RWPE1 (cell line): ENCODE data around the gene ANKRD63.
A peak's percentile ranks its signal among the peaks of the same experiment; 100 is the strongest.

Experiments
- CTCF ChIA-PET: fragments of 350-600 bp; sonication (Branson Sonifier 250); formaldehyde crosslinking; extraction: SDS; loops from one replicate; lab custom pipeline; 2021; lab: Yijun Ruan, JAX
- POLR2A ChIA-PET: fragments of 400-600 bp; formaldehyde crosslinking; extraction: SDS; loops from one replicate; lab custom pipeline; 2020; ENCODE audit warnings: antibody characterized with exemption; ENCODE audit not compliant: low non-redundant PET; lab: Yijun Ruan, JAX
- DNase-seq: peaks from one replicate; pipeline ENCODE4 v3.0.0; 2012; ENCODE audit warnings: low spot score
- H3K27ac ChIP-seq: fragments of 450-650 bp; 2 replicates; pipeline ENCODE4 v1.5.1; 2017
- TF ChIP-seq, protein P1 (sequence below): fragments of 450-650 bp; conservative IDR thresholded peaks from 2 replicates; pipeline ENCODE4 v1.5.1; 2017; ENCODE audit warnings: low read depth, mild to moderate bottlenecking

Gene ANKRD63

DNA sequence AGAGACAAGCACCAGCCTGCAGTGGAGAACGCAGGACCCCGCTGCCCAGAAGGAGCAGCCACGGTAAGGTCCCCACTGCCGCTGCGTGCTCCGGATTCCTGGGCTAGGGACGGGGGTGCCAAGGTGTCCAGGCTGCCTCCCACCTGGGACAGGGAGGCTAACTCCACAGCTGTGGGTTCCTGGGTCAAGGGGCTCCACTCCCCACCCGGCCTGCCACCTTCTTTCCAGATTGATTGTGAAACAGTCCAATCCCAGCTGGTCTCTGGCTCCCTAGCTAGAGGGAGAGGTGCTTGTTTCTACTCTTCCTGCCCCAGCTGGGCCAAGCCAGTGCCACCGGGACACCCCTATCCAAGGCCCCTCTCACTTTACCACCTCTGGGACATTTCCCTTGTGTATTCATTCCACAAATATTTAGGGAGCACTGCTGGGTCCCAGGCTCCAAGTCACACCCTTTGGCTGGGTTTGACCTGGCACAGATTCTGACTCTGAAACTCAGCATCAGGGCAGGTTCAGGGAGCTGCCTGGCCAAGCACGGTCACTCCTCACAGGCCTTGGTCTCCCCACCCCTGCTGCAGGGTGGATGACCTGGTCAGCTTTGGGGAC, 42.1 kb downstream of the ANKRD63 start:
- peak overlapping the region; percentile 100 for H3K27ac ChIP-seq
- CTCF ChIA-PET: interaction anchor here (0.6 to 5.8 kb wide), 5 partner anchors 17 to 100 kb away, joined by 3 to 50 read pairs (median 7); partner anchors contain the start of gene CCDC9B
- TF ChIP-seq, protein P1, sequence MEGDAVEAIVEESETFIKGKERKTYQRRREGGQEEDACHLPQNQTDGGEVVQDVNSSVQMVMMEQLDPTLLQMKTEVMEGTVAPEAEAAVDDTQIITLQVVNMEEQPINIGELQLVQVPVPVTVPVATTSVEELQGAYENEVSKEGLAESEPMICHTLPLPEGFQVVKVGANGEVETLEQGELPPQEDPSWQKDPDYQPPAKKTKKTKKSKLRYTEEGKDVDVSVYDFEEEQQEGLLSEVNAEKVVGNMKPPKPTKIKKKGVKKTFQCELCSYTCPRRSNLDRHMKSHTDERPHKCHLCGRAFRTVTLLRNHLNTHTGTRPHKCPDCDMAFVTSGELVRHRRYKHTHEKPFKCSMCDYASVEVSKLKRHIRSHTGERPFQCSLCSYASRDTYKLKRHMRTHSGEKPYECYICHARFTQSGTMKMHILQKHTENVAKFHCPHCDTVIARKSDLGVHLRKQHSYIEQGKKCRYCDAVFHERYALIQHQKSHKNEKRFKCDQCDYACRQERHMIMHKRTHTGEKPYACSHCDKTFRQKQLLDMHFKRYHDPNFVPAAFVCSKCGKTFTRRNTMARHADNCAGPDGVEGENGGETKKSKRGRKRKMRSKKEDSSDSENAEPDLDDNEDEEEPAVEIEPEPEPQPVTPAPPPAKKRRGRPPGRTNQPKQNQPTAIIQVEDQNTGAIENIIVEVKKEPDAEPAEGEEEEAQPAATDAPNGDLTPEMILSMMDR: no peak
- POLR2A ChIA-PET: interaction anchor here (0.5 to 1.0 kb wide), 3 partner anchors 8 to 329 kb away, joined by 3 to 9 read pairs (median 5); partner anchors contain the start of gene RPUSD2
- DNase-seq: peak; percentile 60

DNA sequence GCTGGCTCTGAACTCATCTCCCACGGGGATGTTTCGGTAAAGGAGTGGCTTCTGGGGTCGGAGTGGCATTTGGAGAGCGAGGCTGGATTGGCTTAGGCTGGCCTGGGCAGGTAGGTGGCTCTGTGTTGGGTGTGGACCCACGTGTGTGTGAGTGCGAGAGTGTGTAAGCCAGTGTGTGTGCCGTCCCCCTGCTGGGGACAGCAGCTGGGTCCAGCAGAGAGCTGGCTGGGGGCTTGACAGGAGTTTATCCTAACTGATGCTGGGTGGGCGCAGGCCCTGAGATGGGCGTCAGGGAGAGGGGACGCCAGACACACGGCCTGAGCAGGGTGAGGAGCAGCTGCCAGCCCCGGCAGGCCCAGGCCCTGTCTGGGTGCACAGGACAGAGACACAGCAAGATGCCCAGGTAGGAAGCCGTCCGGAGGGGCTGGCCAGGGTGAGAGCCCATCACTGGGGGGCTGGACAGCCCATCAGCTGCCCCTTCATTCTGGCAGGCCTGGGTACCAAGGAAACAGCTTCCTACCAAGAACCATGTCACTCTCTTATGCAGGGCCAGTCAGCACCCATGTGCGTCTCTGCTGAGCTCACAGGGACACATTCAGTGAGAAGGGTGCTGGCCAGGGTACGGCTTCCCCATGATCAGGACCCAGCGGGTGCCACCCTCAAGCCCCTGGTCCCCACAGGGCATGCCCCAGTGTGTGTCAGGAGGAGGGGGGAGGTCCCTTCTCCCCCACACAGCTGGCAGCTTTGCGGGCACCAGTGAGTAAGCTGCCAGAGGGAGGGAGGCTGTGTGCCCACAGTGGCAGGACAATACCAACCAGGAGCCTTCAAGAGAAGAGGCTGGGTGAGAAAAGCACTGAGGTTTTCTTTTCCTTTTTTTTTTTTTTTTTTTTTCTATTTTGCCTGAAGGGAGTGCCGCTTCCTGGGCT, 42.9 kb downstream of the ANKRD63 start:
- H3K27ac ChIP-seq: peak overlapping the region; percentile 100
- POLR2A ChIA-PET: interaction anchor here (0.6 to 0.7 kb wide), 2 partner anchors 78 to 329 kb away, joined by 3 to 9 read pairs; partner anchors contain the start of gene RPUSD2
- TF ChIP-seq, protein P1: no peak
- CTCF ChIA-PET: interaction anchor here (0.6 to 5.8 kb wide), 7 partner anchors 15 to 400 kb away, joined by 3 to 50 read pairs (median 6); partner anchors contain the start of gene CCDC9B
- peak; percentile 79 for DNase-seq

DNA sequence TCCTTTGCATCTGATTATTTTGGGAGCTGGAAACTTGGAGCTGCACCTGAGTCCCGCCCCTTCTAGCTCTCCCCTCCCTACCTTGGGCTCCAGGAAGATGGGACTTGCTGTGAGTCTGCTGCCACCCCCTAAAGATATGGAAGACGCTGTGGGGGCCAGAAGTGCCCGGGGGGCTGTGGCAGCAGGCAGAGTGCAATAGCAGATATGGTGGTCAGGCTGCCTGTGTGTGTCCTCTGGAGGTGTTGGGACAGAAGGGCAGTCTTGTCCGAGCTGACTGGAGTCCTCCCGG, 43.5 kb downstream of the ANKRD63 start:
- ChIA-PET CTCF (interaction anchor here (0.6 to 5.8 kb wide), 6 partner anchors 16 to 400 kb away, joined by 3 to 50 read pairs (median 7); no protein-coding TSS in a partner anchor), POLR2A (no interaction called here)
- DNase-seq: no peak
- TF ChIP-seq, protein P1: no peak
- peak overlapping the region; percentile 100 for H3K27ac ChIP-seq

DNA sequence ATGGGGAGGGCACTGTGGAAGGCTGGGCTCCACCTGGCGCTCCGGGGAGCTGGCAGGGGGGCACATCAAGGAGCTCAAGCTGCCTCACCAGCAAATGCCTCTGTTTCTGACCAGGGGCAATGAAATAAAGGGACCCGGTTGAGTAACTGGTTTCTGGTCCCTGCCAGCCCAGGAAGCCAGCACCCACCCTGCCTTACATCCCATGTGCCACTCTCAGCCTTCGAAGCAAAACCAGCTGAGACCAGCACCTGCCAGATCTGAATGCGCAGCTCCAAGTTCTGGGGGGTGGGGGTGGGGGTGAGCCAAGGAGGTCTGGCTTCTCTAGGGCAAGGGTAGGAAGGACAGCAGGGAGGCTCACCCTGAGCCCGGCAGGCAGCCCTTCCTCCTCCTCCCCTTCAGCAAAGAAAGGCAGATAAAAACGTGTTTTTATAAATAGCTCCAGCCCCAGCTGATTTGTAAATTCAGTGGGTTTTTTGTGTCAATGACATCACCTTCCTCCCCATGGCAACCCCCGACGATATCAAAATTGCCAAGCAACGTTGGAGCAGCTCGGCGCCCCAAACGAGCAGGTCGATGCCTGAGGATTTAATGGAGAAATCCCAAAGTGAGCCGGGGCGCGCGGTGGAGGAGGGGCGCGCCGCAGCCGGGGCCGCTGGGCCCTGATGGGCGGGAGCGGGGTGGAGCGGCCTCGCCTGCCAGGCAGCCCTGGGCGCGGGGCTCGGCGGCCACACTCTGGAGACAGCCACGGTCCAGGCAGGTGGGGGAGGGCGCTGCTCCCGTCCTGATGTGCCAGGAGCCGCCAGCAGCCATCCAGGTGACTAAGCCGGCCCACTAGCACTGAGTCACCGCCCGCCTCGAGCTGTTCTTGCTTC, 44.1 kb downstream of the ANKRD63 start, which contains the start of gene PAK6:
TSS of gene PAK6 (plus strand) at position 532 of the 872 bp plus-strand sequence. CDS start 25,723 bp downstream, outside the sequence.
- ChIA-PET CTCF (interaction anchor here (0.6 to 5.8 kb wide), 7 partner anchors 17 to 401 kb away, joined by 3 to 50 read pairs (median 6); no protein-coding TSS in a partner anchor), POLR2A (no interaction called here)

DNA sequence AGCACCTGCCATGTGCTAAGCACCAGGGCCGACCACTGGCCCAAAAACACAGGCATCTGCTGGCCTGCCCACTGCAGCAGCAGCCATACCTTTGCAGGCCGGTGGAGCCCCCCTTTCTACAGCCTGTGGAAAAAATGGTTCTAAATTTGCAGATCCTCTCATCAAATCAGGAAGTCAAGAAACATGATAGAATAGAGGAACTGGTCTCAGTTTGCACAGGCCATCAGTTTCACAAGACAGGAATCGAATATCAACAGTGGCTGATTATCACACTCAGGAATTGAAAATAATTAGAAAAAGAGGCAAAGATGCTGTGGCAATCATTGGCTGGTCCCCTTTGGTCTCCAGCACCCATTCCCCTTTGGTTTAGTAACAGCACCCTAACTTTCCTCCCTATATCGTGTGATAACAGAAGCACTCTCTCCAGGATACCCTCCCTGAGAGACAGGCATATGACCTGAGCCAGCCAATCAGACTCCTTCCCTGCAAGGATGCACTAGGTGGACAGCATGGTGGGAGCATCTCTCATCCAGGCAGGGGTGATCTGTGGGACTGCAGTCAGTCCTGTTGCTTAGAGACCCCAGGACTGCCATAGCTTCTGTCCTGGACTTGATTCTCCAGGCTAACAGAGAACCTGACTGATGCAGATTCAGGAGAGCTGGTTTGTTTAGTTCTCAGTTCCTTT, 47.5 kb downstream of the ANKRD63 start:
- no peak for DNase-seq
- H3K27ac ChIP-seq: peak overlapping the region; percentile 86
- ChIA-PET POLR2A (no interaction called here), CTCF (interaction anchor here (1.0 to 6.0 kb wide), 2 partner anchors 35 to 38 kb away, joined by 4 to 44 read pairs; no protein-coding TSS in a partner anchor)
- TF ChIP-seq, protein P1: no peak

More for the DNA sequence above, 44.1 kb downstream of the ANKRD63 start, which contains the start of gene PAK6:
- TF ChIP-seq, protein P1: no peak
- peak within 1 kb of the TSS; percentile 100 for H3K27ac ChIP-seq
- DNase-seq: peak; percentile 97
